IMR-90 (cell line): ENCODE data around the gene WNT7B. TPM values are rescaled to one million over a fixed set of nuclear protein-coding genes. Genes with fewer than 3 reads are reported as not detected.

Experiments used
- ATAC-seq: fragments of 200-7000 bp; cut with Tn5 transposase; 2 replicates; pipeline ENCODE4 v1.9.1; 2020; ENCODE audit warnings: low read depth, mild to moderate bottlenecking, moderate library complexity
- BruUV-seq: library from RNA; stranded (reverse); fragments of 400-500 nt; replicated peaks from 2 replicates; lab custom pipeline; 2021; lab: Mats Ljungman, UMichigan
- CTCF ChIA-PET: fragments of 300-600 bp; formaldehyde crosslinking; extraction: SDS; loops from one replicate; lab custom pipeline; 2021; ENCODE audit warnings: antibody characterized with exemption; lab: Yijun Ruan, JAX
- POLR2A ChIA-PET: fragments of 300-600 bp; sonication (Branson Sonifier 250); formaldehyde crosslinking; loops from one replicate; lab custom pipeline; 2022; ENCODE audit warnings: antibody characterized with exemption; ENCODE audit not compliant: unreplicated experiment; lab: Charles Lee
- DNase-seq: peaks from one replicate; pipeline ENCODE4 v3.0.0; 2013
- H2AFZ ChIP-seq: replicated peaks from 2 replicates; pipeline ENCODE3; 2013; ENCODE audit warnings: low read length, mild to moderate bottlenecking; ENCODE audit not compliant: poor library complexity
- H2AK5ac ChIP-seq: 2 replicates; pipeline ENCODE4 v1.6.1; 2013; ENCODE audit warnings: low read depth, low read length, inconsistent platforms
- H2AK9ac ChIP-seq: replicated peaks from 2 replicates; pipeline ENCODE3; 2013; ENCODE audit warnings: mild to moderate bottlenecking, low read depth, low read length, moderate library complexity; ENCODE audit not compliant: poor library complexity
- H2BK120ac ChIP-seq: 2 replicates; pipeline ENCODE4 v1.6.1; 2013; ENCODE audit warnings: low read depth, low read length, inconsistent platforms
- H2BK15ac ChIP-seq: 3 replicates; pipeline ENCODE4 v1.6.1; 2013; ENCODE audit warnings: low read depth, low read length, inconsistent platforms
- H2BK20ac ChIP-seq: 2 replicates; pipeline ENCODE4 v1.6.1; 2013; ENCODE audit warnings: low read depth, mild to moderate bottlenecking, inconsistent platforms, low read length, moderate library complexity
- H2BK5ac ChIP-seq: 2 replicates; pipeline ENCODE4 v1.6.1; 2013; ENCODE audit warnings: mild to moderate bottlenecking, low read depth, low read length, inconsistent platforms; ENCODE audit not compliant: poor library complexity, severe bottlenecking
- H3K14ac ChIP-seq: replicated peaks from 2 replicates; pipeline ENCODE4 v1.6.1; 2013; ENCODE audit warnings: low read depth, low read length, inconsistent platforms
- H3K18ac ChIP-seq: 2 replicates; pipeline ENCODE4 v1.6.1; 2013; ENCODE audit warnings: low read depth, low read length, control low read depth
- H3K23ac ChIP-seq: 2 replicates; pipeline ENCODE4 v1.6.1; 2013; ENCODE audit warnings: low read depth, low read length, inconsistent platforms
- H3K27ac ChIP-seq: 2 replicates; pipeline ENCODE4 v1.5.1; 2013; ENCODE audit warnings: mild to moderate bottlenecking, control low read depth, low read length; ENCODE audit not compliant: insufficient read depth
- H3K27me3 ChIP-seq: 2 replicates; pipeline ENCODE4 v1.6.1; 2013; ENCODE audit warnings: low read length; ENCODE audit not compliant: control insufficient read depth, insufficient read depth
- H3K36me3 ChIP-seq: 2 replicates; pipeline ENCODE4 v1.6.1; 2013; ENCODE audit warnings: low read length, mixed read lengths; ENCODE audit not compliant: control insufficient read depth, insufficient read depth
- H3K4ac ChIP-seq: 2 replicates; pipeline ENCODE4 v1.6.1; 2013; ENCODE audit warnings: low read depth, low read length, inconsistent platforms
- H3K4me1 ChIP-seq: 2 replicates; pipeline ENCODE4 v1.6.1; 2013; ENCODE audit warnings: low read length, mixed read lengths; ENCODE audit not compliant: control insufficient read depth, insufficient read depth
- H3K4me2 ChIP-seq: 2 replicates; pipeline ENCODE4 v1.6.1; 2013; ENCODE audit warnings: low read depth, mild to moderate bottlenecking, control low read depth, low read length, moderate library complexity
- H3K4me3 ChIP-seq: 2 replicates; pipeline ENCODE4 v1.5.1; 2013; ENCODE audit warnings: low read depth, mild to moderate bottlenecking, control low read depth, low read length, moderate library complexity; ENCODE audit not compliant: insufficient read depth
- H3K56ac ChIP-seq: 2 replicates; pipeline ENCODE4 v1.6.1; 2013; ENCODE audit warnings: low read length, inconsistent platforms; ENCODE audit not compliant: insufficient read depth; ENCODE audit errors: extremely low read depth
- H3K79me1 ChIP-seq, 2 experiments: 2 replicates each; pipeline ENCODE4 v1.6.1; 2013; ENCODE audit warnings: low read length in 2 of 2, inconsistent platforms in 1 of 2, low read depth in 1 of 2
- H3K9ac ChIP-seq: 2 replicates; pipeline ENCODE4 v1.6.1; 2013; ENCODE audit warnings: low read depth, low read length, control low read depth
- H3K9me1 ChIP-seq: 2 replicates; pipeline ENCODE4 v1.6.1; 2013; ENCODE audit warnings: low read length, inconsistent platforms; ENCODE audit not compliant: insufficient read depth
- H3K9me3 ChIP-seq: 2 replicates; pipeline ENCODE4 v1.6.1; 2013; ENCODE audit warnings: low read length; ENCODE audit not compliant: control insufficient read depth, insufficient read depth
- H4K20me1 ChIP-seq: 2 replicates; pipeline ENCODE4 v1.6.1; 2013; ENCODE audit warnings: low read length, inconsistent platforms; ENCODE audit not compliant: insufficient read depth
- H4K5ac ChIP-seq: 2 replicates; pipeline ENCODE4 v1.6.1; 2013; ENCODE audit warnings: mild to moderate bottlenecking, low read depth, low read length, control low read depth
- H4K8ac ChIP-seq, 2 experiments: 2 replicates each; pipeline ENCODE4 v1.6.1; 2013; ENCODE audit warnings: low read depth in 2 of 2, low read length in 2 of 2, control low read depth in 1 of 2, inconsistent platforms in 1 of 2
- H4K91ac ChIP-seq: 2 replicates; pipeline ENCODE4 v1.6.1; 2013; ENCODE audit warnings: low read depth, low read length, inconsistent platforms; ENCODE audit not compliant: insufficient read depth
- CTCF ChIP-seq: conservative IDR thresholded peaks from 2 replicates; pipeline ENCODE4 v1.5.1; 2012; ENCODE audit warnings: mild to moderate bottlenecking, low read depth, low read length, improper control_type of control experiment
- MAZ ChIP-seq: IDR thresholded peaks from 2 replicates; pipeline ENCODE4 v1.6.1; 2012; ENCODE audit warnings: low read depth, mild to moderate bottlenecking, low read length, improper control_type of control experiment, moderate library complexity, borderline replicate concordance
- RCOR1 ChIP-seq: IDR thresholded peaks from 2 replicates; pipeline ENCODE4 v1.6.1; 2012; ENCODE audit warnings: mild to moderate bottlenecking, low read length, improper control_type of control experiment; ENCODE audit not compliant: insufficient replicate concordance
- SMC3 ChIP-seq: fragments of 150-350 bp; IDR thresholded peaks from 2 replicates; pipeline ENCODE4 v1.6.1; 2016; ENCODE audit warnings: low read depth, mild to moderate bottlenecking, antibody characterized with exemption, low read length, moderate library complexity
- USF2 ChIP-seq: fragments of 150-350 bp; IDR thresholded peaks from 2 replicates; pipeline ENCODE4 v1.6.1; 2017; ENCODE audit warnings: mild to moderate bottlenecking, antibody characterized with exemption, low read length, low read depth
- WGBS, 2 experiments: methylation state at CpG; one replicate each; pipeline versions ENCODE4 v1.1.5 to v1.1.7; 2013; ENCODE audit warnings: missing lambda C conversion rate in 2 of 2; ENCODE audit not compliant: insufficient read length in 1 of 2; ENCODE audit errors: extremely low coverage in 2 of 2; 5-methylcytosine and 5-hydroxymethylcytosine counted together
- dilution Hi-C: fragments of 300-500 bp; cut with HindIII; formaldehyde crosslinking; loops from one replicate; pipeline ENCODE4 v1.14.3; 2018; ENCODE audit warnings: low sequenced_read_pairs; ENCODE audit not compliant: unreplicated experiment
- in situ Hi-C: fragments of 300-500 bp; cut with MboI; formaldehyde crosslinking; loops from 3 replicates; pipeline ENCODE4 v1.14.3; 2019; ENCODE audit warnings: low sequenced_read_pairs, inconsistent platforms, mixed read lengths
- intact Hi-C: fragments of 100-400 bp; cut with micrococcal nuclease; formaldehyde crosslinking; loops from 2 replicates; pipeline ENCODE4 v1.10.0; 2022
- polyA plus RNA-seq, 3 experiments: library from polyadenylated mRNA; depleted of rRNA; stranded (reverse); fragments of >200 nt; gene quantifications; 2 replicates each; pipeline ENCODE4 v1.2.3, GENCODE V29; 2012; ENCODE audit warnings: low replicate concordance in 1 of 3
- total RNA-seq: library from RNA; depleted of rRNA; stranded (reverse); fragments of >200 nt; gene quantifications from 2 replicates; pipeline ENCODE4 v1.2.3, GENCODE V29; 2012

The WNT7B gene
- total and polyA plus RNA-seq, 2 of the 4 experiments (the other 2 are of a cell fraction) = under 0.01 to 0.15 TPM

DNA sequence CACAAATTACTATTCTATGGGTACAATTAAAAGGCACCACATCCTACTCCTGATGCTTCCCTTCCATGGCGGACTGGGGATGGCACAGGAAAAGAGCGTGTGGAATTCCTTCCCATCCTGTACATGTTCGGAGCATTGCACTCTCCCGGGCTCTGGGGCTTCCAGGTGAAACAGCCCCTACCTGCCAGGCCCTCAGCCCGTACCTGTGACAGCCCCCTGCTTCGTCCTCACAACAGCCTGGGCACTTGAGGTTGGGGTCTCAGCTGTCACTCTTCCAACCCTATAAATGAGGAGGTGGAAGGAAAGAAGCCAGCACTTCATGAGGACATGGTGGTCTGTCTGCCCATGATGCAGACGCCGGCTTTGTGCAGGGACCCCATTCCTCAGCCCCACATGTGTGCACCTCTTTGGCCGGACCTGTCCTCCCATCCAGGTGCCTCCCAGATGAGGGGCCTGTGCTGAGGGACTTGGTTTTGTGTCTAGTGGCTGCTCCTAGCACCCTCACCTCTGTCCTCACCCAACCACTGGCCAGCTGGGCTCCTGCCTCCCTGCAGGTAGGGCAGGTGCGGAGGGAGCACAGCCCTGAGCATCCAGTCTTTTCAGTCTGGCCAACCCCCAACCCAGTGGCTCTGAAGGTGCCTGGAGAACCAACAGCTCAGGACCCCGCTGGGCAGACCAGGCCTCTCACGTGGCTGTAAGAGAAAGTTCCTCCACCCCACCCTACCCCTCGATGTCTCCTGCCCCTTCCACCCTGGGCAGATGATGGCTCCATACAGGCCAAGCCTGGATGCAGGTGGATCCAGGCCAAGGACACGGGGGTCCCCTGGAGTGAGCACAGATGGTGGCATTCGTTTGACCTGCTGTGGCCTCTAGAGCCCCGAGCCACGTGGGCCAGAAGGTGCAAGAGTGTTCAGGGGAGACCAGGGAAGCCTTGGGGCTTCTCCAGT is 23.4 kb upstream of the WNT7B start:
- no peaks in the 10 kb centered on the region for H3K9me3 ChIP-seq
- no peak overlapping the region for H2BK120ac ChIP-seq
- H2BK15ac ChIP-seq = no peak overlapping the region; the same call in 2 of the 3 replicates
- H3K79me1 ChIP-seq = peaks cover 0 to 9% of the 10 kb centered on the region in 2 experiments; a peak in 1 of 4 replicates
- no peak overlapping the region for H4K5ac ChIP-seq
- no peak overlapping the region for H3K14ac ChIP-seq
- WGBS, 2 experiments = 92% methylated on average over 7 of the region's 17 CpGs; no CpG with 5 or more reads in 1 of the 2 experiments
- H3K56ac ChIP-seq = no peak overlapping the region
- no peak overlapping the region for H3K4ac ChIP-seq
- H2AK5ac ChIP-seq = peak overlapping the region; percentile 84
- TF ChIP-seq MAZ (no peak), CTCF (no peak), SMC3 (no peak), RCOR1 (no peak), USF2 (no peak)
- dilution Hi-C loops = no loop called here
- no peak overlapping the region for H2BK5ac ChIP-seq
- no peak for ATAC-seq
- CTCF ChIA-PET = no interaction called here
- H3K36me3 ChIP-seq = no peaks in the 10 kb centered on the region
- no TSS peak for BruUV-seq
- H3K27ac ChIP-seq = no peak overlapping the region
- H2BK20ac ChIP-seq = no peak overlapping the region
- H3K27me3 ChIP-seq = no peaks in the 10 kb centered on the region
- intact Hi-C loops = no loop called here
- peak overlapping the region; percentile 49; the same call in 1 of the 2 replicates for H4K91ac ChIP-seq
- no peak overlapping the region for H3K18ac ChIP-seq
- peak overlapping the region; percentile 83 for H2AK9ac ChIP-seq
- DNase-seq = no peak
- peaks cover 33% of the 10 kb centered on the region for H3K4me1 ChIP-seq
- H3K4me2 ChIP-seq = no peak overlapping the region
- no peak overlapping the region for H3K23ac ChIP-seq
- no peak overlapping the region for H3K4me3 ChIP-seq
- H3K9me1 ChIP-seq = peaks cover 27% of the 10 kb centered on the region
- H4K8ac ChIP-seq = no peak overlapping the region
- POLR2A ChIA-PET = no interaction called here
- no peak overlapping the region for H3K9ac ChIP-seq
- H2AFZ ChIP-seq = no peak overlapping the region
- in situ Hi-C loops = no loop called here
- no peaks in the 10 kb centered on the region for H4K20me1 ChIP-seq
